CD14-positive monocyte (primary cell): ENCODE measurements around the gene ZBTB47. TPM values are rescaled to one million over a fixed set of nuclear protein-coding genes. Genes with fewer than 3 reads are reported as not detected.
A peak's percentile ranks its signal among the peaks of the same experiment; 100 is the strongest.

ENCODE experiments used
- DNase-seq, 3 donors: peaks; one replicate each; pipeline ENCODE4 v3.0.0-alpha.2; 2011 to 2022
- H2AFZ ChIP-seq: 2 replicates; pipeline ENCODE4 v1.6.0; 2012; ENCODE audit warnings: mild to moderate bottlenecking, low read depth, low read length, inconsistent platforms; ENCODE audit not compliant: insufficient read depth, poor library complexity, severe bottlenecking
- H3K27ac ChIP-seq, 2 donors: 1 replicate in 1 of 2; 2 replicates in 1 of 2; pipeline ENCODE4 v1.5.1; 2012 to 2013; ENCODE audit warnings: low read length in 2 of 2, control low read depth in 1 of 2, inconsistent platforms in 1 of 2, low read depth in 1 of 2, mild to moderate bottlenecking in 1 of 2
- H3K27me3 ChIP-seq, 2 donors: one replicate each; pipeline versions ENCODE4 v1.6.0 to v1.6.1; 2011 to 2013; ENCODE audit warnings: low read length in 2 of 2; ENCODE audit not compliant: control insufficient read depth in 2 of 2, insufficient read depth in 2 of 2
- H3K36me3 ChIP-seq, 2 donors: replicated peaks in 1 of 2; 1 replicate in 1 of 2; 2 replicates in 1 of 2; pipeline versions ENCODE4 v1.5.1 to v1.6.1; 2012 to 2013; ENCODE audit warnings: low read length in 2 of 2, control low read depth in 1 of 2, inconsistent platforms in 1 of 2, mild to moderate bottlenecking in 1 of 2; ENCODE audit not compliant: insufficient read depth in 2 of 2, control insufficient read depth in 1 of 2
- H3K4me1 ChIP-seq, 2 donors: 1 replicate in 1 of 2; 2 replicates in 1 of 2; pipeline versions ENCODE4 v1.5.1 to v1.6.1; 2012 to 2013; ENCODE audit warnings: low read length in 2 of 2, control low read depth in 1 of 2, inconsistent platforms in 1 of 2, mild to moderate bottlenecking in 1 of 2, moderate library complexity in 1 of 2; ENCODE audit not compliant: insufficient read depth in 2 of 2, control insufficient read depth in 1 of 2
- H3K4me2 ChIP-seq: replicated peaks from 2 replicates; pipeline ENCODE3; 2012; ENCODE audit warnings: low read length, moderate library complexity, mild to moderate bottlenecking; ENCODE audit not compliant: poor library complexity, severe bottlenecking; ENCODE audit errors: extremely low read depth
- H3K4me3 ChIP-seq, 3 experiments: fragments of 200-600 bp in 1 of 3; sonication (generic) in 1 of 3; replicated peaks in 1 of 3; 1 replicate in 2 of 3; 2 replicates in 1 of 3; pipeline ENCODE4 v1.5.1; 2011 to 2013; ENCODE audit warnings: low read length in 3 of 3, mild to moderate bottlenecking in 3 of 3, control low read depth in 2 of 3, low read depth in 2 of 3, inconsistent platforms in 1 of 3, moderate library complexity in 1 of 3
- H3K79me2 ChIP-seq: 2 replicates; pipeline ENCODE4 v1.6.0; 2012; ENCODE audit warnings: mild to moderate bottlenecking, control low read depth, inconsistent platforms, low read length, moderate library complexity; ENCODE audit not compliant: insufficient read depth
- H3K9ac ChIP-seq: 2 replicates; pipeline ENCODE4 v1.6.0; 2017; ENCODE audit warnings: low read length, mild to moderate bottlenecking; ENCODE audit not compliant: insufficient read depth, poor library complexity, severe bottlenecking
- H3K9me3 ChIP-seq, 2 donors: replicated peaks in 1 of 2; 1 replicate in 1 of 2; 2 replicates in 1 of 2; pipeline versions ENCODE4 v1.5.1 to v1.6.1; 2012 to 2013; ENCODE audit warnings: low read length in 2 of 2, control low read depth in 1 of 2; ENCODE audit not compliant: control insufficient read depth in 1 of 2, insufficient read depth in 1 of 2
- H4K20me1 ChIP-seq: 2 replicates; pipeline ENCODE4 v1.6.0; 2012; ENCODE audit warnings: mild to moderate bottlenecking, low read length, control low read depth, moderate library complexity; ENCODE audit not compliant: insufficient read depth
- H3K27ac Mint-ChIP-seq, 7 donors: one replicate each; pipeline ENCODE4 v1.8.0; 2020; ENCODE audit warnings: mild to moderate bottlenecking in 7 of 7, mixed read lengths in 7 of 7, moderate library complexity in 6 of 7, inconsistent platforms in 2 of 7
- H3K27me3 Mint-ChIP-seq, 3 donors: one replicate each; pipeline ENCODE4 v1.8.0; 2021 to 2022; ENCODE audit warnings: low read depth in 3 of 3, mild to moderate bottlenecking in 3 of 3, mixed read lengths in 3 of 3, moderate library complexity in 3 of 3, inconsistent platforms in 1 of 3
- H3K36me3 Mint-ChIP-seq, 2 donors: one replicate each; pipeline ENCODE4 v1.8.0; 2020; ENCODE audit warnings: mixed read lengths in 2 of 2, inconsistent platforms in 1 of 2, mild to moderate bottlenecking in 1 of 2
- H3K4me1 Mint-ChIP-seq: one replicate; pipeline ENCODE4 v1.8.0; 2020; ENCODE audit warnings: mild to moderate bottlenecking, mixed read lengths
- H3K4me3 Mint-ChIP-seq, 2 donors: one replicate each; pipeline ENCODE4 v1.8.0; 2020; ENCODE audit warnings: mild to moderate bottlenecking in 2 of 2, mixed read lengths in 2 of 2, moderate library complexity in 1 of 2
- H3K9me3 Mint-ChIP-seq, 7 donors: one replicate each; pipeline ENCODE4 v1.8.0; 2020 to 2022; ENCODE audit warnings: mixed read lengths in 7 of 7, mild to moderate bottlenecking in 6 of 7, moderate library complexity in 6 of 7, inconsistent platforms in 2 of 7
- CTCF ChIP-seq: fragments of 200-600 bp; IDR thresholded peaks from one replicate; pipeline ENCODE4 v1.8.0; 2022; ENCODE audit warnings: antibody characterized with exemption, mild to moderate bottlenecking
- WGBS: methylation state at CpG from one replicate; pipeline ENCODE4 v1.1.5; 2013; ENCODE audit warnings: missing lambda C conversion rate; ENCODE audit not compliant: insufficient coverage; 5-methylcytosine and 5-hydroxymethylcytosine counted together
- intact Hi-C, 2 donors: fragments of 100-400 bp; cut with micrococcal nuclease; formaldehyde crosslinking; loops; one replicate each; pipeline versions ENCODE4 v1.15.0 to v1.15.1; 2023
- polyA plus RNA-seq, 3 donors: library from polyadenylated mRNA; depleted of rRNA in 1 of 3; unstranded in 2 of 3; stranded (reverse) in 1 of 3; fragments of 300-500 nt in 2 of 3; fragments of >200 nt in 1 of 3; fragmentation: Illumina TruSeq in 2 of 3; gene quantifications; 1 replicate in 2 of 3; 2 replicates in 1 of 3; pipeline ENCODE4 v1.2.3, GENCODE V29; 2012 to 2021

The ZBTB47 gene
- polyA plus RNA-seq, 3 donors = 0.35 to 9.8 (median 0.41) TPM

GRCh38 chr3:42639192-42639591 is 14.3 kb upstream of the ZBTB47 start:
- H3K27me3 Mint-ChIP-seq = no peaks in the 10 kb centered on the region
- Histone ChIP-seq H3K27me3 (no peaks in the 10 kb centered on the region), H3K27ac (peak overlapping the region in 1 of 2 donors; percentile 54), H3K36me3 (peaks cover 87 to 97% of the 10 kb centered on the region in 2 donors), H3K4me1 (no peaks in the 10 kb centered on the region), H3K79me2 (peaks cover 62% of the 10 kb centered on the region), H4K20me1 (peaks cover 96% of the 10 kb centered on the region), H3K9ac (no peak overlapping the region), H3K4me2 (no peak overlapping the region), H3K9me3 (no peaks in the 10 kb centered on the region), H3K4me3 (no peak overlapping the region), H2AFZ (no peak overlapping the region)
- WGBS = 93% methylated on average over 6 of the region's 6 CpGs
- intact Hi-C loops = no loop called here
- peaks cover 45 to 56% of the 10 kb centered on the region in 2 donors for H3K36me3 Mint-ChIP-seq
- peaks cover 2% of the 10 kb centered on the region for H3K4me1 Mint-ChIP-seq
- H3K27ac Mint-ChIP-seq = peak overlapping the region in 1 of 7 donors; percentile 10
- no peak for TF ChIP-seq CTCF
- H3K9me3 Mint-ChIP-seq = no peaks in the 10 kb centered on the region
- no peak for DNase-seq
- no peak overlapping the region for H3K4me3 Mint-ChIP-seq

GRCh38 chr3:42640129-42640528 is 13.4 kb upstream of the ZBTB47 start:
- Histone ChIP-seq H3K4me2 (no peak overlapping the region), H3K4me1 (no peaks in the 10 kb centered on the region), H3K79me2 (peaks cover 72% of the 10 kb centered on the region), H3K27me3 (no peaks in the 10 kb centered on the region), H2AFZ (no peak overlapping the region), H3K27ac (peak overlapping the region in 1 of 2 donors; percentile 54), H3K9me3 (no peaks in the 10 kb centered on the region), H3K9ac (no peak overlapping the region), H3K36me3 (peaks cover 86 to 97% of the 10 kb centered on the region in 2 donors), H4K20me1 (peaks cover 96% of the 10 kb centered on the region), H3K4me3 (no peak overlapping the region)
- H3K4me1 Mint-ChIP-seq = peaks cover under 1% of the 10 kb centered on the region
- intact Hi-C loops = no loop called here
- peak overlapping the region in 2 of 7 donors; percentile 58 to 76 for H3K27ac Mint-ChIP-seq
- H3K36me3 Mint-ChIP-seq = peaks cover 48 to 55% of the 10 kb centered on the region in 2 donors
- H3K4me3 Mint-ChIP-seq = no peak overlapping the region
- H3K9me3 Mint-ChIP-seq = no peaks in the 10 kb centered on the region
- no peaks in the 10 kb centered on the region for H3K27me3 Mint-ChIP-seq
- no peak for TF ChIP-seq CTCF
- no peak for DNase-seq
